Upper lobe of right lung (tissue), 1 donor: ENCODE results near the gene UGT1A10. TPM values are rescaled to one million over a fixed set of nuclear protein-coding genes. Genes with fewer than 3 reads are reported as not detected.
"Not testable (repeated sequence)": the region's sequence is repeated elsewhere in the genome, so short reads cannot be mapped to it uniquely, and the experiment has no call there.

ENCODE experiments used
- ATAC-seq: fragments of 200-7000 bp; cut with Tn5 transposase; one replicate; pipeline ENCODE4 v1.9.1; 2020; ENCODE audit warnings: mild to moderate bottlenecking, moderate library complexity
- DNase-seq: peaks from one replicate; pipeline ENCODE4 v3.0.0-alpha.2; 2020
- H3K27ac ChIP-seq: fragments of 200-600 bp; one replicate; pipeline ENCODE4 v1.8.0; 2022
- H3K27me3 ChIP-seq: fragments of 200-600 bp; one replicate; pipeline ENCODE4 v1.8.0; 2022; ENCODE audit warnings: mild to moderate bottlenecking
- H3K36me3 ChIP-seq: fragments of 200-600 bp; one replicate; pipeline ENCODE4 v1.8.0; 2022
- H3K4me1 ChIP-seq: fragments of 200-600 bp; one replicate; pipeline ENCODE4 v1.8.0; 2022
- H3K4me3 ChIP-seq: fragments of 200-600 bp; one replicate; pipeline ENCODE4 v1.8.0; 2022; ENCODE audit warnings: mild to moderate bottlenecking
- H3K9me3 ChIP-seq: fragments of 200-600 bp; one replicate; pipeline ENCODE4 v1.8.0; 2022
- CTCF ChIP-seq: fragments of 200-600 bp; IDR thresholded peaks from one replicate; pipeline ENCODE4 v1.8.0; 2022; ENCODE audit warnings: antibody characterized with exemption
- intact Hi-C: fragments of 100-400 bp; cut with DNase I; formaldehyde crosslinking; loops from one replicate; pipeline ENCODE4 v1.11.0; 2022
- total RNA-seq: library from RNA; stranded (reverse); fragmentation: NEBNext Ultra II Directional; extraction: Animal tissue kit (Norgen Biotek cat#: 25700); gene quantifications from one replicate; pipeline ENCODE4 v1.2.1, GENCODE V29; 2021
- donor health status: DM: no; HTN: yes; CAD: no; lungs with severe emphysema.

UGT1A10 gene
- total RNA-seq, 1 donor from 2014 or later: not detected

- H3K27ac ChIP-seq: no peak overlapping the region
- ATAC-seq (no peak), DNase-seq (no peak)
- H3K4me1 ChIP-seq: no peaks in the 10 kb centered on the region
- H3K27me3 ChIP-seq: no peaks in the 10 kb centered on the region
- no peaks in the 10 kb centered on the region for H3K9me3 ChIP-seq
- intact Hi-C loops: no loop called here
- no peak for TF ChIP-seq CTCF
- no peaks in the 10 kb centered on the region for H3K36me3 ChIP-seq
- no peak overlapping the region for H3K4me3 ChIP-seq
Measured at GRCh38 chr2:233650981-233651380, 14.7 kb downstream of the UGT1A10 start.

- Histone ChIP-seq H3K36me3 (no peaks in the 10 kb centered on the region), H3K4me1 (no peaks in the 10 kb centered on the region), H3K27ac (no peak overlapping the region), H3K27me3 (no peaks in the 10 kb centered on the region), H3K9me3 (no peaks in the 10 kb centered on the region), H3K4me3 (no peak overlapping the region)
- DNase-seq (no peak), ATAC-seq (no peak)
- no peak for TF ChIP-seq CTCF
- intact Hi-C loops: no loop called here
Measured at GRCh38 chr2:233651430-233651829, 15.2 kb downstream of the UGT1A10 start.

GRCh38 chr2:233654501-233654900, 18.3 kb downstream of the UGT1A10 start:
- Histone ChIP-seq H3K9me3 (no peaks in the 10 kb centered on the region), H3K4me3 (no peak overlapping the region), H3K27ac (no peak overlapping the region), H3K36me3 (no peaks in the 10 kb centered on the region), H3K27me3 (no peaks in the 10 kb centered on the region), H3K4me1 (no peaks in the 10 kb centered on the region)
- TF ChIP-seq CTCF: no peak
- intact Hi-C loops: no loop called here
- ATAC-seq (no peak), DNase-seq (no peak)

GRCh38 chr2:233655043-233655442, 18.8 kb downstream of the UGT1A10 start:
- no peak for TF ChIP-seq CTCF
- ATAC-seq: no peak
- no peak overlapping the region for H3K4me3 ChIP-seq

GRCh38 chr2:233655943-233656342, 19.7 kb downstream of the UGT1A10 start:
- H3K4me3 ChIP-seq, H3K27ac ChIP-seq, ATAC-seq, intact Hi-C loops, H3K36me3 ChIP-seq, DNase-seq, H3K9me3 ChIP-seq, H3K4me1 ChIP-seq, H3K27me3 ChIP-seq: not testable (repeated sequence)

More at GRCh38 chr2:233655043-233655442, 18.8 kb downstream of the UGT1A10 start:
- Histone ChIP-seq H3K9me3 (no peaks in the 10 kb centered on the region), H3K27ac (no peak overlapping the region), H3K36me3 (no peaks in the 10 kb centered on the region), H3K4me1 (no peaks in the 10 kb centered on the region), H3K27me3 (no peaks in the 10 kb centered on the region)
- intact Hi-C loops: no loop called here
- no peak for DNase-seq

GRCh38 chr2:233656443-233656842, 20.2 kb downstream of the UGT1A10 start:
- intact Hi-C loops: no loop called here
- TF ChIP-seq CTCF: no peak
- no peak for DNase-seq
- H3K27ac ChIP-seq: no peak overlapping the region
- ATAC-seq: no peak
- H3K36me3 ChIP-seq: no peaks in the 10 kb centered on the region
- no peaks in the 10 kb centered on the region for H3K4me1 ChIP-seq
- no peak overlapping the region for H3K4me3 ChIP-seq
- H3K9me3 ChIP-seq: no peaks in the 10 kb centered on the region
- no peaks in the 10 kb centered on the region for H3K27me3 ChIP-seq
